HG03575 (cell line): Measurements from ENCODE around the gene NFU1.

Source experiments
- ATAC-seq: cut with Tn5 transposase; IDR thresholded peaks from one replicate; pipeline ENCODE4 v1.9.1; 2021; ENCODE audit not compliant: unreplicated experiment, insufficient number of reproducible peaks, low FRiP score; ENCODE audit errors: extremely low read depth

Gene NFU1

DNA sequence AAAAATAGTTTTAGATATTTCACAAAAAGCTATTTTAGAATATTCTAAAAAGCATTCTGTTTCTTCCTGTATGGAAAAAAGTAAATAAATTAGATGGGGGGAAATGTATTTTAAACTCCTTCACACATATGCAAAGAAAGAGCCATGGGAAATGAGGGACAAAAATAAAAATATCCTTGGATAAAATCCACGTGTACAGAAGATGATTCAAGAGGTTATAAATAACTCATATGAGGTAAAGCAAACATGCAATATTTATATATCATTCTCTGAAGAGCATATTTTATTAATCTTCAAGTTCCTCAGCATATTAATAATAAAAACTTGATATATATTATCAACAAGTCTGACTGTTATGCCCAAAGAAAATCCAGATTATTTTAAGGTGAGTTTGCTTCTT lies 41.4 kb downstream of the NFU1 start:
- ATAC-seq: no peak

DNA sequence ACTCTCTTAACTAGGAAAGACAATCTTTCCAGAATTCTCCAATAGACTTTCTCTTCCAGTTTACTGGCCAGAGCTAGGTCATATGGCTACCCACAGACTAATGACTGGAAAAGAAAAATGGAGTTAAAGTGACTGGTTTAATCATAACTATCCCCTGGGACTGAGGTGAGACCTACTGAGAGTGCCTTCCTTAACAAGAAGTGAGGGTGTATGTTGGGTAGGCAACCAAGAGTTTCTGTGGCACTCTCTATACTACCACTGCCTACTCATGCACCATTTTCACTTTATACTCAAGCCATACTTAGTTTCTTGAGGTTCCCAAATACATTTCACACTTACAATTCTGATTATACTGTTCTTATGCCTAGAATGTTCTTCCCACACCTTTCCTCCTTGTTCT lies 43.3 kb downstream of the NFU1 start:
- ATAC-seq: no peak

DNA sequence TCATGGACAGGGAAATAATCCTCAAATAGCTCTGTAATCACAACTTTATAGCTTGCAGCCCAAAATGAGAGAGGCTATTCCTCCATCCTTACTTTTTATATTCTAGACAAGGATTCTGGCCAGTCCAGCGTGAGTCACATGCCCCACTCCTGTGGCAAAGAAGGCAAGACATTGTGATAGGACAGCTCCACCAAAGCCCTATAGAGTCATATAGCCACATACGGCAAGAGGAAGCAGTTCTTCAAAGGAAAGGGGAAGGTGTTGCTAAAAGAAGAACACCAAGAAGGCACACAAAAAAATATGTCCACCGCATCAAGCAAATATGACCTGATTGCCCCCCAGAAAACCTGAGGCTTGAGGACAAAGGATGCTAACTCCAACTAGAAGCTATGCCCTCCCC lies 46.8 kb downstream of the NFU1 start:
- ATAC-seq: no peak

DNA sequence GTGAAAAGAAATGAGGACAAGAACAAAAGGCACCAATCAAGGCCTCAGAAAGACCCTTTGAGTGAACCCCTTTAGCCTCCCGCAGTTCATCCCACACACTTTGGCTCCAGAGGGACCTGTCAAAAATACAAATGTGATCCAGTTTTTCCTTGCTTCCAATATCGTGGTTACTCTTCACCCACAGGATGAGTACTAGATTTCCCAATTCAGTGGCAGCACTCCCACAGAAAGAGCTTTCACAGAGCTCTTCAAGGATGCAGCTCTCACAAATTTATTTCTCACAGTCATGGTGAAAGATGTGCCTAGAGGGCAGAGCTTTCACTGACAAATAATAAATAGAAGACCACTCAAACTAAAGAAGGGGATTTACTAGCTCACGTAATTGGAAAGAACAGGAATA lies 47.2 kb downstream of the NFU1 start:
- ATAC-seq: no peak

DNA sequence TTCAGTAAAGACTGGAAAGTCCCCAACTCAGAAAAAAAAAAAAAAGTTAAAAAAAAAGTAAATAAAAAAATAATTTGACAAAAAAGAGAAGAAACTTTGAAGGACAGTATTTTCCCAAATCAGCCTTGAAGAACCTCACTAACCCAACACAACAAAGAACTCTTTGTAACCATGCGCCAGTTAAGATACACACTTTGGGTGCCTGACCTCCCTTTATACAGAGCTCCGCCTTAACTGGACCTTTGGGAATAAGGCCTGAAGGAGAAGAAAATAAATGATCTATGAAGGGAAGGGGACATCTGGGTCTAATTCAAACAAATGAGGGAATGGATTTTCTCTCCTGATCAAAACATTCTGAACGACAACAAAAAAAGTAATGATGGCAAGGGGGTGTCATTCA lies 48.0 kb downstream of the NFU1 start:
- no peak for ATAC-seq

DNA sequence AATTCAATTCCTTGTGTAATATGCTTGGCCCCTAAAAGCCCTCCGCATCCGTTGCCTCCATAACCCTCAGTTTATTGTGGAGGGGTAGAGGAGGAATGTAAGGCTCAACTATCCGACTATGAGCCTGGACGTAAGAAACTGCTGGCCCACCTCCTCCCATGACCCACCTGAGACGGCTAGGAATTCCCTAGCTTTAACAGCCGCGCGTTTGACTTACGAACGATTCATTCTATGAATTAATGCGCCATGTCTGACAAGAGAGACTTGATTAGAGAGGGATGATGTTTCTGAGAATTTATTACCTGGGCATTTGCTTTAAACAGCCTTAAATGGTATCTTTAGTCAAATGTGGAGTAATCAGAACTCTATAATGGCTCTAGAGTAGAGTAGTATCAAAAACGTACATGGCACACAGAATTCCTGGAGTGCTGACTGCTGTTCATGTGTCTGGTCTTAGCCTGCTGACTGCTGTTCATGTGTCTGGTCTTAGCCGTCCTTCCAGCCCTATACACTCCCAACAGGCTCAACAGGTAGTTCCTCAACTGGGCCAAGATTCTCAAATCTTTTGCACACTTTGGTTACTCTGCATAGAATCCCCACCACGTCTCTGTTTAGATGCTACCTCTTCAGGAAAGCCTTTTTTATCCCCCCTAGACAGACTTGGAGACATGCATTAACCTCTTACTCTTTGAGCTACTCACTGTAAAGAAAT lies 49.3 kb downstream of the NFU1 start:
- no peak for ATAC-seq

DNA sequence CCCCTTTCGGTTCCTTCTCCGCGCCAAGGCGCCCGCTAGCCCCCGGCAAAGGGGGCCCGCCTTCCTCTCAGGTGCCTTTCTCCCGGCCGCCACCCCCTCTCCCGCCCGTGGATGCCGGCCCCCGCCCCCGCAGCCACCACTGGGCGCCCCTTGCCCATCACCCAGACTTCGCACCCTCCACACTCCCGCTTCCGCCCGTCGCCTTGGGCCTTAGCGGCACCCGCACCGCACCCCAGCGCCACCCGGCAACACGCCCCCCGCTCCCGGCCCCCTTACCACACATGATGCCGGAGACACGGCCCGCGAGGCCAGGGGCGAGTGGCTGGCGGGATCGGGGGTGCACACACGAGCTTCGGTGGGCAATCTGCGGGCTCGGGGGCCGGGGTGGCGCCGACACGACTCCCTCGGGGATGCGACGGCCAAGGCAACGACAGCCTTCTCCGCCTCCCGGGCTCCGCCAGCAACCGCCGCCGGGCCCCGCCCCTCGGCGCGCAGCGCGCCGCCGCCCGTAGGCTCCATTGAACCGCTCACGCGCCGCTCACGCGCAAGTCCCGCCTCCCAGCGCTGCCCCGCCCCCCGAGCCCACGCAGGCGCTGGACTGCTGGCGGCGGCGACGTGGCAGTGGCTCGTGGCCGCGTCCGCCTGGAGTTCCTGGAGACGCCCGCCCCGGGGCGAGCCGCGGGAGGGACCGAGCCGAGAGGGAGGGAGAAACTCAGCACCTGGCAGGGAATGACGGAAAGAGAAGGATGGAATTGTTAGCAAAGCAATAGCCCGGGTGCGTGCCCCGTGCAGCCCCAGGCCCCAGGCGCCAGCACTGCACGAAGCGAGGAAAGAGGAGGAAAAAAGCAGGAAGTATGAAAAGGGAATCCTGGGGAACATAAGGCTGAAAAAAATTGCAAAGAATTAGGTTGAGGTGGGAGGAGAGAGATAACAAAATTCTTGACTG lies 50.2 kb downstream of the NFU1 start, which contains the start of gene GFPT1:
GFPT1 (minus strand) TSS at position 439 of the 946 bp plus-strand sequence; CDS start at position 283, 156 bp downstream.
- ATAC-seq: no peak

DNA sequence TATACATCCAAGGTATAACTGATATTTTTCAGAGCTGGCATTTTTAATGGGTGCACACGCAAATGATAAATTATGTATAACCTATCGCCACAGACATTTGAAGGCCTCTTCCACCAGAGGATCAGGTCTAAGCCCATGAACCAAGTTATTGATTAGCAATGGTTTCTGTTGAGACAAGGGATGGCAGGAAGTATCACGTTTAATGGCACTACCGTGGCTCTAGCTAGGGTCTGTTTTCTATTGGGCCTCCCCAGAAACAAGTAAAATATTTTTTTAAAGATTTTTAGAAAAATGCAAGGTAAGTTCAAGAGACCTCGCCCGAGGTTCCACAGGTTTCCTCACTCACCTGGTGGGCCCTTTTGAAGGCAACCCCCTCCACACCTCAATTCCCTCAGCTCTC lies 50.9 kb downstream of the NFU1 start:
- ATAC-seq: no peak

DNA sequence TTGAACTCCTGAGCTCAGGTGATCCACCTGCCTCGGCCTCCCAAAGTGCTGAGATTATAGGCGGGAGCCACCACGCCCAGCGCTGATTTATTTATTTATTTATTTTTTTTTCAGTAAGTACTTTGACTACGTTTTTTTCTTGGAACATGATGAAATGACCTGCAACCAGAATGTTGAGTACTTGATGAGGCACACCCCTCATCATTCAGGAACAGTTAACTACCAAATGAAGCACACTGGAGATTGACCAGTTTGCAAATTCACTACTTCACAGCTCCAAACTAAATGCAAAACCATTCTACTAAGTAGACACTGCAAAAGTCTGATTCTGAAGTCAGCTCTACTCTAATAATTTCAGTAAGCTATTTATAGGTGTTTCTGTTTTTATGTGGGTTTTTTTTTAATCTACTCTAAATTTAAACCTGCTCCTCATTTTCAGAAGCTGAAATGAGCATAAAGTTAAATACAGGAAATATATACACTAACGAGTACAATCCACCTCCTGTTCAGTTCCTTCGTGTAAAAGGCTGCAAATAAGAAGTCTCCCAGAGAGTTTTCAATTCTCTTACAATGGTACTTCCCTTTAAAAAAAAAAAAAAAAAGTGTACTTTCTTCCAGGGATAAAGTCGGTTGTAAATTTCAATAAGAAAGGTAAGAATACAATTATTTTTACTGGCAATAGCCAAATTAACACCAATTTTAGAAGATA lies 51.6 kb downstream of the NFU1 start:
- no peak for ATAC-seq

DNA sequence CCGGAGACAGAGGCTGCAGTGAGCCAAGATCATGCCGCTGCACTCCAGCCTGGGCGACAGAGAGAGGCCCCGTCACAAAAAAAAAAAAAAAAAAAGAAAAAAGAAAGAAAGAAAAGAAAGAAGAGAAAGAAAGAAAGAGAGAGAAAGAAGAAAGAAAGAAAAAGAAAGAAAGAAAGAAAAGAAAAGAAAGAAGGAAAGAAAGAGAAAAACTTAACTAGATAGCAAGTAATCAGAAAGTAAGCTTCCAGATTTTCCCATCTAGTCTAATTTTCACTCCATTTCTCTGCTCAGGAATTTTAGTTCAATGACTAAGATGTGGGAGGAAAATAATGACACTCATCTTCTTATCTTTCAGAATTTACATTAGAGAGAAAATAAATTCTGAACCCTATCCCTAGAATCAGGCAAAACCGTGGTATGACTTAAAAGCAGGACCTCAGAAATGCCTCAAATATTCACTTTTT lies 52.6 kb downstream of the NFU1 start:
- ATAC-seq: no peak

DNA sequence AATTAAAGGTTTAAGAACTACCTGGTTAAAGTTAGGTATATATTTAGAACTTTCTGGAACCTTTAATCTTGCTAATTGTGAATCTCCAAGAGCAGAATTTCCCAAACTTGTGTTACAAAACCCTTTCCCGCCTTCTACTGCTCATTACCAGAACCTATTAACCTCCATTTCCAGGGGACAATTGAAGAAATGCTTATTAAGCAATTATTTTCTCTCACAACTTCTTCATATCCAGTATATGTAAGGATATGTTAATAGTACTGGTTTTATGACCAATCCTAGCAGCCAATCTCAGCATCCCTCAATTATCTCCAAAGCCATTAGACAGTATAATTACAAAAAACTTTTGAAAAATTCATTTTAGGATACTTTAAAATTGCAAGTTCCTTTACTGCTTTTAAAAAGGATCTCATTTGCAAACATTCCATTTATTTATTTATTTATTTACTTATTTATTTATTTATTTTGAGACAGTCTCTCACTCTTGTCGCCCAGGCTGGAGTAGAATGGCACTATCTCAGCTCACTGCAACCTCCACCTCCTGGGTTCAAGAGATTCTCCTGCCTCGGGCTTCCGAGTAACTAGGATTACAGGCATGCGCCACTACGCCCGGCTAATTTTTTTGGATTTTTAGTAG lies 53.9 kb downstream of the NFU1 start:
- no peak for ATAC-seq

DNA sequence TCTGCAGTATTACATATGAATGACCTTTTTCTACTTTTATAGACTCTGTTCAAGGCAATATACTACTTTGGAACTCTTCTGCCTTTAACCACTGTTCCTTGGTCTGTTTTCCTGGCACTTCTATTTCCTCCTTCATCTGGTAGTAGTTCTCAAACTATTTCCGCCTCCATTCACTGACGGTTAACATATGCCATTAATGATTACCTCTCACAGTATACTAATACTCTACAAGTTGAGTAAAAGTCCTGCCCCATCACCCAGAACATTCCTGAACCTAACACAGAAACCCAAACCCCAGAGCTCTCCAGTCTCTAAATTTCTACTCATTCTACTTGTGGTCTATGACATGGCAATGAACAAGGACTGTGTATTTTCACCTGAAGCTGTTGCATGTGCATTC lies 54.7 kb downstream of the NFU1 start:
- no peak for ATAC-seq

DNA sequence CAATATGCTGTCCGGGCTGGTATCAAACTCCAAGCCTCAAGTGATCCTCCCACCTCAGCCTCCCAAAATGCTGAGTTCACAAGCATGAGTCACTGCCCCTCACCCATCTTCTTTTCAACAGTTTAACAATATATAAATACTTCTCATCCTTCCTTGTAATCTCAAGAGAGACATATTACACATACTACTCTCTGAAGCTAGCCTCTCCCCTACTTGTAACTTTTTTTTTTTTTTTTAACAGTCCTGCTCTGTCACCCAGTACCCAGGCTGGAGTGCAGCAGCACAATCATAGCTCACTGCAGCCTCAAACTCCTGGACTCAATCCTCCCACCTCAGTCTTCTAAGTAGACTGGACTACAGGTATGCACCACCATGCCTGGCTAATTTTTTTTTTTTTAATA lies 55.9 kb downstream of the NFU1 start:
- ATAC-seq: no peak

DNA sequence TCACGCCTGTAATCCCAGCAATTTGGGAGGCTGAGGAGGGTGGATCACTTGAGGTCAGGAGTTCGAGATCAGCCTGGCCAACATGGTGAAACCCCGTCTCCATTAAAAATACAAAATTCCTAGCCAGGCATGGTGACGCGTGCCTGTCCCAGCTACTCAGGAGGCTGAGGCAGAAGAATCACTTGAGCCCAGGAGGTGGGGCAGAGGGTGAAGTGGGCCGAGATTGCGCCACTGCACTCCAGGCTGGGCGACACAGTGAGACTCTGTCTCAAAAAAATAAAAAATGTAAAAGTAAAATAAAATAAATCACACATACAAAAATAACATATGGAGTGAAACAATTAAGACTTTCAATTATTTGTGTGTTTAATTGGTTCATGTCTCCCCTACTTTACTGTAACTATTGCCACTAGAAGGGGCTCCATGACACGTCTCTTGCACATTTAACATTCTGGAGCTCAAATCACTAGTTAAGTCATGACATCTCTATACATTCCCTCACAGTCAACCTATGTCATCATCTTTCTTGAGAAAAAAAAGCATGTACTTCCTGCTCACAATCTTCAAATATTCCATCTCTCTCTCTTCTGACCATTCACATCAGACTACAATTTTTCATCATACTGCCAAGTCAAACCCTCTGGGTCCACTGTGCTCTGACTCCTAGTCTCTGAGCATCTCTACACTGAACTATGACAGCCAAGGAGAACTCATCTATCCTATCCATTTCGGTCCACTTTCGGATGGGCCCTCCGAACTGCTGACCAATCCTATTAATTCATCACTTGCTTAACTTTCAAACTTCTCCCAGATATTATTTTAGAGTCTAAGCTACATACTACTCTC lies 56.9 kb downstream of the NFU1 start:
- no peak for ATAC-seq

DNA sequence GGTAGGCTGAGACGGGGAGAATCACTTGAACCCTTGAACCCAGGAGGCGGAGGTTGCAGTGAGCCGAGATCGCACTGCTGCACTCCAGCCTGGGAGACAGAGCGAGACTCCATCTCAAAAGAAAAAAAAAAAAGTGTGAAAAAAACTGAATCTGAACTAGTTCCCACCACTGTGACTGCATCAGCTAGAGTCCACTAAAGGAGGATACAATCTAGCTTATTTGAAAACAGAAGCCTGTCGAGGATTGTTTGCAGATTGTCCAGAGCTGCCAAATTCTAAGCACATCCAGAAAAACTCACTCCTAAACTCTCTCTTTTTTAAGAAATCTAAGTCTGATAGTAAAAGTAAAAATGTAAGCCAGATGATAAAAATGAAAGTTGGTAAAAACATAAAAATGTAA lies 60.8 kb downstream of the NFU1 start:
- ATAC-seq: no peak

DNA sequence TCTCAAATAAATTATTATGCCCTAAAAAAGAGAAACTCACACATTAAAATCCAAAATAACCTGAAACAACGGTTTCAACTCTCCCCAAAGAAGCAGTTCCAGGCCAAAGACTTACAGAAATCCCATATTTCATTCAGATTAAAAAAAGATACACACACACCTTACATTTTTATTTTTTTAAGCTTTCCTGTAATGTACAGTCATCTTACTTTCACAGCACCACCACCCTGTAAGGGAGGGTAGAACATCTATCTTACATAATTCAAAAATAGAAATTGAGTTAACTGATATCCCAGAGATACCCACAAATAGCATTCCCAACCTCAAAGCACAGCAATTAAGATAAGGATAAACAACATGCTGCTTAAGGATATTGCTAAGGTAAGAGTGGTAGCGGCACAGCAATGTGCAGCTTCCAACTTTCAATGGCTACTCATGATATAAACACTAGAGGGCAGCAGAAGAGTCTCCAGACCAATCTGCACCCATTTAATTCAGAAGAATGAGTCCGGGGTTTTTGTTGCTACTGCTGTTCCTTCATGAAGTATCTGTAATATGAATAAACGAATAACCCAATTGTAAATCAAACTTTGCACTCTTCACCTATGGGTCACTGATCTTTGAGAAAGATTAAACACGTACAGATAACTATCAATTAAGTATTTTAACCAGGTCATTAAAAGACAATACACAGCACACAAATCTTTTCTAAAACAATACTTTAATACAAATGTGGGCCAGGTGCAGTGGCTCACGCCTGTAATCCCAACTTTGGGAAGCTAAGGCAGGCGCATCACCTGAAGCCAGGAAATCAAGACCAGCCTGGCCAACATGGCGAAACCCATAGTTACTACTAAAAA lies 61.5 kb downstream of the NFU1 start:
- no peak for ATAC-seq

DNA sequence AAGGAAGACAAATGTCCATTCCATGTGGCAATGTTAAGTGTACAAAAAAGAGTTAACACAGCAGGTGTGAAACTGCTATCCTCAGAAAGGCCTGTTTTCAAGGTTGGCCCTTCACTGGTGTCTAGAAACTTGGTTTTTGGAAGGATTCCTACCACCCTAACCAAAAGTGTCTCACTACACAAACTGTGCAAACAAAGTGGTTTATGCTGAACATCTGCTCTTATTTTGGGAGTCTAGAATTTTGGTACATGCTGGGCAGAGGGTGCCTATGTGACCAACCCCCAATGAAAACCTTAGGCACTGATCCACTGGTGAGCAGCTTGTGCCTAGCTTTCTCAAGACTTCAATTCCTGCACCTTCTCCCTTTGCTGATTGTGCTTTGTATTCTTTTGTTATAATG lies 64.5 kb downstream of the NFU1 start:
- no peak for ATAC-seq
